ENCODE data around the gene SARDH.

Gene SARDH

DNA sequence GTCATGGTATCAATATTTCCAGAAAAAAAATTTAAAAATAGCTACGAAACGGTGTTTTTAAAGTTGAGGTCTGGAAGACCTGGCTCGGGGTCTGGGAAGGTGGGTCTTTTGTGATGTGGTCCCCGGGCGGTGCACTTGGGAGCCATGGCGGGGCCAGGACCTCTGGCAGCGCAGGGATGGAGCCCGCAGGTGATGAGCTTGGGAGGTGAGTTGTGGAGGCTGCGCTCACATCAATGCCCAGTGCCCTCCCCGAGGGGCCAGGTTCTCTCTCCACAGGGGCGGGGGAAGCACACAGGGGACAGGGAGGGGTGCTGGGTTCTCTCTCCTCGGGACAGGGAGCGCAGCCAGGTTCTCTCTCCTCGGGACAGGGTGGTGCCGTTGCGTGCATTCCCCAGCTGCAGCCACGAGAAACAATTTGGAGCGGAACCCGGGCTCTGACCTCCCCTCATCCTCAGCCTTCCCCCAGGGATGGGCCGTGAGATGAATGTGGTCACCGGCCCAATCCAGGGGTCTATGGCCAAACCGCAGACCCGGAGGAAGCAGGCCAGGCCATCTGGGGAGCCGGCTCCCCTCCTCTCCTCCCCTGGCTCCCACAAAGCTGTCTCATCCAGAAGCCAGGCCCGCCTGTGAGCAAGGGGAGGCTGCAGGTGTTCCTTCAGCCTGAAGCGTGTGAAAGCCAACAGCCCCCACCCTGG is 76.2 kb downstream of the SARDH start:
- no peak for DNase-seq

GRCh38 chr9:133659516-133659915 is 78.6 kb downstream of the SARDH start:
- DNase-seq, result peak; percentile 31

DNA sequence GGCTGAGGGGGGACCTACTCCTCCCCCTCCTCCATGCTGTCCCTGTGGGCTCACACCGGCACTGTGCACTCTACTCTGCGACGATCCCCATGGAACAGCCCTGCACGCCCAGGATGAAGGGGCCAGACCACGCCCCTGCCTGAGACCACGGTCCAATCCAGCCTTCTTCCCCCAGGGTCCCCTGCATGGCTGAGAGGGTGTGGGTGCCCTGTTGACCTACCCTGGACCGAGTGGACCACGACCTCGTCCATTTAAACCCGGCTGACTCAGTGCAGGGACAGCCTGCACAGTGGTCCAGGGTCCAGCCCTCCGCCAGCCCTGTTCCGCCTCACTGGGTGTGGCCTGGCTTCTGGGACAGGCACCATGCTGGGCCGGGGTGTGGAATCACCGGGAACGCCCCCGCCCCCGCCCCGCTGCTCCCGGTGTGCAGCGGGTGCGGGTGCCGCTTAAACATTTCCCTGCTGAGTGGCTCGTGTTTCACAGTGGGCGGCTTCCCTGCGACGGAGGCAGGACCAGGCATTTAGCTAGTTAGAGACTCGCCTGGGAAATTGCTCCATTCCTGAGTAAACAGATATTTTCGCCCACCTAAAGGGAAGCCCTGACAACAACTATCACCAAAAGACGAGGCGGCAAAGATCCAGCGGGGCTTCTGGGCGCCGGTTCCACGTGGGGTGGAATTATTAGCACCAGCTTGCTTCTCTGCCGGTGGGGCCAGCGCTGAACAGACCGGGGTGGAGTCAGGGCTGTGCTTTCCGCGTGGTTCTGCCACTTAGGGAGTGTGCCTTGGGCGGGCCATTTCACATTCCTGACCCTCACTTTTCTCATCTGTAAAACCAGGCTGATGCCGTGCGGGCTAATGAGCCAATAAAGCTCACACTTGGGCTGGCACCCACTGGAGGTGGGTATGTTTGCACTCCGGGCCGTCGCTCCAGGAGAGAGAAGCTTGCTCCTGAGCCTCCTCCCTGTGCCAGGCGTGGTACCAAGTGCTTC is 79.4 kb downstream of the SARDH start:
- peak; percentile 63 for DNase-seq

DNA sequence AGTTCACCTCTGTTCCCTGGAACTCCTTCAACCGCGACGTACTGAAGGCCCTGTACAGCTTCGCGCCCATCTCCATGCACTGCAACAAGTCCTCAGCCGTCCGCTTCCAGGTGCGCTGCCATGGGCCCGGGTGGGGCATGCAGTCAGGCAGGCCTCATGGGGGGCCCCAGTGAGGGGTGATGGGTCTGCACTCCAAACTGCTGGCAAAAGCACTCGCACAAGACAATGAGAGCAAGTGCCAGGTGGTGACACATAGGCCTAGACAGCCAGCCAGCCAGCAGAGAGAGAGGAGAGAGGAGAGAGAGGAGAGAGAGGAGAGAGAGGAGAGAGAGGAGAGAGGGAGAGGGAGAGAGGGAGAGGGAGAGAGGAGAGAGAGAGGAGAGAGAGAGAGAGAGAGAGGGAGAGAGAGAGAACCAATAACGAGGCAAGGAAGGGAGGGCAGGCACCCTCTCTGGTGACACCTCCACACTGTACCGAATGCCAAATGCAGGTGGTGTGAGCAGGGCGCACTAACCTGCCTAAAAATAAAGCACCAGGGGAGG is 81.0 kb downstream of the SARDH start:
- DNase-seq, result peak; percentile 82

DNA sequence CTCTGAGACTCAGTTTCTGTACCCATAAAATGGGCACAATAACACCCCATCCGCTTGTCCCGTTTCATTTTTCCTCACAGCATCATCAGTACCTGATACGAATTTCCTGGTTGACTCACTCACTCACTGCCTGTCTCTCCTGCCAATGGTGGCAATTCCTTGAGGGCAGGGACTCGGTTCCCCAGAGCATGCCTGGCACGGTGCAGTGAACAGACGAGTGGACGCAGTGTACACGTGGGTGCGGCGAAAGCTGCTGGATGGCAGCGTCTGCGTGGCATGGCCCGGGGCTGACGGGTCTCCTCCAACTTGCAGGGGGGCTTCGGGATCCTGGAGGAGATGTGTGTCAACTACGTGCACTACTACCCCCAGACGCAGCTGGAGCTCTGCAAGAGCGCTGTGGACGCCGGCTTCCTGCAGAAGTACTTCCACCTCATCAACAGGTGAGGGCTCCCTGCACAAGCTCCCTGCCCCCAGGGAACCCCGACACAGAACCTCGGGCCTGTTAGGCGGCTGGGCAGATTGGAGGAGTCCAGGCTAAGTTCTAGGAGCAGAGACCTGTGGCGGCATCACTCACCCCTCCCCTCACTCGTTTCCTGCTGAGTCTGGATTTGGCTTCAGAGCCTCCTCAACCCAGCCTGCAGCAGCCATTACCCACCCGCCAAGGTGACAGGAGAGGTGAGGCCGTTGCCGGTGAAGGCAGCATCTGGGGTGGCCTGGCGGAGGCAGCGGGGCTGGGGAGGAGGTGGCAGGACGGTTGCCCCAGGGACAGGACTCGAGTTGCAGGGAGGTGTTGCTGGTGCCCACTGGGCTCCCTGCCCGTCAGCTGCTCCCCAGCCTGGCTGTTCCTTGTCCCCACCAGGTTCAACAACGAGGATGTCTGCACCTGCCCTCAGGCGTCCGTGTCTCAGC is 81.7 kb downstream of the SARDH start:
- DNase-seq, result no peak

DNA sequence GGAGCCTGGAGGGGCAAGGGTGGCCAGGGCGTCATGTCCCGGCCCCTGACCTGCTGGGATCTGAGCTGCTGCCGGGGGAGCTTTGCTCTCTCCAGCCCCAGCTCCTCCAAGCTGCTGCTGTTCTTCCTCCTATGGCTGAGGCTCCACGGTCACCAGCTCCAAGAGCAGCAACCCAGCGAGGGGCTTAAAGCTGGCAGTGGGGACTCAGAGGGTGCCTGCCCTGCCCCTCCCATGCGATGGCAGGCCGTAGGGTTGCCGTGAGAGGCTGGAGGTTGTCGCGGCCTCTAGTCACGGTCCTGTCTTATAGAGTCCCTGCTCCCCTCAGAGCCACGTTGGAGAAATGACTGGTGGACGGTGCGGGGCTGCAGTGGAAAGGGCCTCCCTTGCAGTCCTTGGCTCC is 82.5 kb downstream of the SARDH start:
- DNase-seq, result no peak

DNA sequence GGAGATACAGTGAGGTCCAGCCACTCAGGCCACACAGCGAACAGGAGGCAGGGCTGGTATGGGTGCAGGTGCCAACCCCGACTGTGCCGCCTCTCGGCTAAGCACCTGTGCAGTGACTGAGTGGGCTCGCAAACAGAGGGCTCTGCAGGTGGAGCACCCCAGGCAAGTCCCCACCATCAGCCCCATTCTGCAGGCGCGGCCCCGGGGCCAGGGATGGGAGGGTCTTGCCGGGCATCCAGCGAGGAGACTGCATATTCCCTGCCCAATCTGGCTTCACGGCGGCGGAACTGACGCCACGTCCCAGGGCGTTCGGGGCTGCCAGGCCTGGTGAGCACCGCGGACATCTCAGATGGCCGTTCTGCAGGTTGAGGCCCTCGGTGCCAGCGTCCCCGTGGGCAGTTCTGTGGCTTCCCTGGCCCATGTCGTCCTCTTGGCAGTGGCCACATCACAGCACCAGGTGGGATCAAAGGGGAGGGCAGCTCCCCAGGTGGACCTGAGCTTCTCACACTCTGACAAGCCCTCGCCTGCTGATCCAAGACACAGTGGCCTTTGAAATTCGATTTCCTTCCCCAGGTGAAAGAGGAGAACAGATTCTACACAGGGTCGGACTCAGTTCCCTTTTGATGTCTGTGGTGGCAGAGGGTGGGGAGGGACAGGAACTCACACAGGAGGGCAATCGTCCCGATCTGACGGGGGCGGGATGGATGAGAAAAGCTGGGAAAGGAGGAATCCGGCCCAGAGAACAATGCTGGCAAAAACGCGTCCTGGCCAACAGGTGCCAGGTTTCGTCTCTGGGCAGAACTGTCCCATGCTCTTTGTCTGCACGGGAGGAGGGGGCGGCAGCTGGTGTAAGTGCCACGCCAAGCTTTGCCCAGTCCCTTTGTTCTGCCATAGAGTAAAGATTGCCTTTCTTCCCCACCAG is 83.2 kb downstream of the SARDH start:
- no peak for DNase-seq

DNA sequence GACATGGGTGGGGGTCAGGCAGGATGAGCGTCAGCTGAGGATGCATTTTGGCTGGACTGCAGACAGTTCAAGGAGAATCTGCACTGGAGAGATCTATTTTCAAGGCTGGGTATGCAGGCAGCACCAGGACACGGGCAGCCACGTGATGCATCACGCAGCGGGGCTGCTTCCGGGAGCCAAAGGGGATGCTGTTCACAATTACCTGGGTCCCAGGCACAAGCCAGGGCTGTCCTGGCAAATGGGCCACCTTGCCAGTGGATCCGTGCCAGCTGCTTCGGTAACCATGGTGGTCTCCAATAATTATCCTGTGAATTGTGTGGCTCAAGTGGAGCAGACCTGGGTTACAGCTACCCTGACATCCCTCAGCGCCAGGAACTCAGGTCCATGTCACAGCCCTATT is 84.5 kb downstream of the SARDH start:
- DNase-seq, result no peak

GRCh38 chr9:133650026-133650425 is 88.1 kb downstream of the SARDH start:
- DNase-seq, result no peak

DNA sequence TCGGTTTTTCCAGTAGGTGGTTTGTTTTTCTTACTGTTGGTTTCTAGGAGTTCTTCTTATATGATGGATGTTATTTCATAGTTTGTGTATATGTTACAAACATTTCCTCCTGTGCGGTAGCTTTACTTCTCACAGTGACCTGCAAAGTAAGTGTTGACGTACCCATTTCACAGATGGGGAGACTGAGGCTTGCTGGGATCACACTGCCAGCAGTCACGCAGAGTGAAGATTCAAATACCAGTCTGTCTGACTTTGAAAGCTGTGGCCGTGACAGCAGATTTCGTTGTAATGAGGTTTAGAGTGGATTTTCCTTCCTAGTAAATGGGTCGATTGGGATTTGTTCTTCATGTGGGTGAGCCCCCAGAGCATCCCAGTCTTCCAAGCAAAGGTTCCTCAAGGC is 89.0 kb downstream of the SARDH start:
- no peak for DNase-seq

- no peak for DNase-seq
Measured at GRCh38 chr9:133647765-133648469, 90.2 kb downstream of the SARDH start.

GRCh38 chr9:133647148-133647547 is 91.0 kb downstream of the SARDH start:
- DNase-seq, result no peak

DNA sequence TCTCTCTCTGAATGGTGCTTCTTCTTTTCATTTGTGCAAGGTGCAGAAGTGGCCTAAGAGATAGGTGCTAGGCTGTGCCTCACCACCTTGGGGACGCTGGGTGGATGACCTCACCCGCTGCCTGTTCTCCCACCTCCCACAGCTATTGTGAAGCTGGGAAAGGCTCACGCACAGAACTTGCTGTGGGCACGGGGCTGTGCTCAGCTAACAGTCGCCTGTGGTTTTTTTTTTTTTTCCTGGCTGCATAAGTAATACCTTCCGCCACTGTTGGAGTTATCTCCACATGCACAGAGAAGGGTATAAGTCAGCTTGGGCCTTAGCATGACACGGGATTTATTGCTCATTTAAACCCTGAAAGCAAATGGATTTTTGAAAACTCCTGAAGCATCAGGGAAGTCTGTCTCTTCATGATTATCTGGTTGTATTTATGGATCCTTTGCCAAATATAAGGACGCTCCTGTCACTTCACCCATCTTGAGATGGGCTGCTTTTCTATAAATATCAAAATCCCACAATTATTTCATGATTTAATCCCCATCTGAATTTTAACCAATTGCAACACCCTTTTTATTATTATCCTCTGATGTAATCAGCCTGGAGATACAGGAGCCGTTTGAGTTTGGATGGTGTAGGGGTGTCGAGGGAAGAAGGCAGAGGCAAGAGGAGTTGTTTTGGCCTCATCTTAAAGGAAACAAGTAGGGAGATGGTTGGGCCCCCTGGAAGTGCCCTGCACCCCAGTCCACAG is 93.0 kb downstream of the SARDH start:
- DNase-seq, result no peak

DNA sequence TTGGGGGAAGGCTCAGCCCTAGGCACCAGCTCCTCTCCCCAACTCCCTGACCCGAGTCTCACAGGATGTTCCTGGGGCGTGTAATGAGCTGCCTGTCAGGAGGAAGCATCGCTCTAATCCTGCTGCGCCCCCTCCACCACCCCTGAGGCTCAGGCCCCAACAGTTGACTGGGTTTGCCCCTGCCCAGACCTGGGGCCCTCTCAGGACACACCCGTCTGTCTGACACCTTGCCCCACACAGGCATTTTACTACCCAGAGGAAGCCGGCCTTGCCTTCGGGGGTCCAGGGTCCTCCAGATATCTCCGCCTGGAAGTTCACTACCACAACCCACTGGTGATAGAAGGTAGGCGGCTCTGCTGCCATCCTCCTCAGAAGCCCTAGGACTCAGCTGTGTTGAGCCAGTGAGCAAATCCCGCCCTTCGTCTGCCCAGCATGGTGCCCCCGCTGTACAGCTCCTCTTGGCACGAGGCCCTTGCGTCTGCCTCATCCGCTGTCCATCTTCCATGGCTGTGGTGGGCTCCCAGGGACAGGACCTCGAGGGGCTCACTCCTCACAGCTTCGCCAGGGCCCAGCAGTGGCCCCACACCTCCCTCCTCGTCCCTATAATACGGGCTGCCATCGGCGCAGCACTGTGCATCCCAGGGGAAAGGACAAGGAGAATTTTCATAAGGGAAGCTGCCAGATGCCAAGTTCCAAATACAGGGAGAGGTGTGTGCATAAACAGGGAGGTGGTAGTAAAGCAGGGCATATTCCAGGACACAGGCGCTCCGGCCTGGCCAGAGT is 94.0 kb downstream of the SARDH start:
- DNase-seq, result peak; percentile 76

DNA sequence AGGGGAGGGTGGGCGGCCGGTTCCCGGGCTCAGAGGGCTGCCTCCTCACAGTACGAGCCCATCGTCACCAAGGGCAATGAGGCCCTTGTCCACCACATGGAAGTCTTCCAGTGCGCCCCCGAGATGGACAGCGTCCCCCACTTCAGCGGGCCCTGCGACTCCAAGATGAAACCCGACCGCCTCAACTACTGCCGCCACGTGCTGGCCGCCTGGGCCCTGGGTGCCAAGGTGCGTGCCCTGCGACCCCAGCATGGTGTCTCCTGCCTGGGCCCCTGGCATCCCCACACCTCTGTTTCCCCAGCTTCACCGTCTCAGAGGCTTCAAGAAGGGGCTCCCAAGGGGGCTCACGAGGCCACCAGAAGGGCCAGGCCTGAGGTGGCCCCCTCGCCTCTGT is 94.8 kb downstream of the SARDH start:
- no peak for DNase-seq

GRCh38 chr9:133642708-133643361 is 95.3 kb downstream of the SARDH start:
- no peak for DNase-seq

DNA sequence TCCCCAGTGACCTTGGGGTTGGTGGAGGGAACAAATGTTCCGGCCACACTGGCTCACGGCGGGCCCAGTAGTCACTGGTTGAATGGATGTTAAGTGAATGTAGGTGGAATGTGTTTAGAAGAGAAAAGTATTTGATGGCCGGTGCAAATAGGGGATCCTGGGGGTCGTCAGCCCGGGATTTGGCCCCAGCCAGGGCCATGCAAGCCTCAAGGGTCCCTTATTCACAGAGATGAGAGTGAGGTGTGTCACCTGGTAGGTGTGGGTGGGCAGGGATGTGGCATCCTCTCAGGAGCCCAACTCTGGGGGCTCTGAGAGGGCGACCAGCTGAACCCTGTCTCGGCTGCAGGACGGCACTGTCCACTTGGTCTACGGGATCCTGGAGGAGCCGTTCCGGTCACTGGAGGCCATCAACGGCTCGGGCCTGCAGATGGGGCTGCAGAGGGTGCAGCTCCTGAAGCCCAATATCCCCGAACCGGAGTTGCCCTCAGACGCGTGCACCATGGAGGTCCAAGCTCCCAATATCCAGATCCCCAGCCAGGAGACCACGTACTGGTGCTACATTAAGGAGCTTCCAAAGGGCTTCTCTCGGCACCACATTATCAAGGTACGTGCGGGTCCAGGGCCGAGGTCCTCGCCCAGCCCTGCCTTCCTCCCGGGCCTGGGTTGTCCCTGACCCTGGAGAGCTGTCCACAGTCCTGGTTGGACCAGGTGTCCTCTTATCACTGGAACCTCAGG is 96.1 kb downstream of the SARDH start:
- no peak for DNase-seq

GRCh38 chr9:133641396-133641655 is 96.8 kb downstream of the SARDH start:
- peak; percentile 38 for DNase-seq

Measured in NCI-H2171 treated with DMSO at 0.1 percent for 48 hours (cell line).